Ovary (tissue), 3 donors: ENCODE results near the gene CCDC74A.
"Not testable (repeated sequence)": the region's sequence is repeated elsewhere in the genome, so short reads cannot be mapped to it uniquely, and the experiment has no call there.

Experiments
- EP300 ChIP-seq: sonication (generic); formaldehyde crosslinking; IDR thresholded peaks from one replicate; pipeline ENCODE4 v1.6.1; 2017; ENCODE audit warnings: antibody characterized with exemption
- POLR2A ChIP-seq: fragments of 450-650 bp; IDR thresholded peaks from one replicate; pipeline ENCODE4 v1.6.1; 2017; ENCODE audit warnings: antibody characterized with exemption, mild to moderate bottlenecking, moderate library complexity
- TF ChIP-seq, protein P1 (sequence below), 3 donors: fragments of 450-650 bp in 2 of 3; fragments of 200-600 bp in 1 of 3; IDR thresholded peaks; one replicate each; pipeline versions ENCODE4 v1.5.1 to v1.8.0; 2016 to 2022; ENCODE audit warnings: antibody characterized with exemption in 3 of 3, mild to moderate bottlenecking in 1 of 3
- donor health status: DM: no; HTN: no; CAD: no.

DNA sequence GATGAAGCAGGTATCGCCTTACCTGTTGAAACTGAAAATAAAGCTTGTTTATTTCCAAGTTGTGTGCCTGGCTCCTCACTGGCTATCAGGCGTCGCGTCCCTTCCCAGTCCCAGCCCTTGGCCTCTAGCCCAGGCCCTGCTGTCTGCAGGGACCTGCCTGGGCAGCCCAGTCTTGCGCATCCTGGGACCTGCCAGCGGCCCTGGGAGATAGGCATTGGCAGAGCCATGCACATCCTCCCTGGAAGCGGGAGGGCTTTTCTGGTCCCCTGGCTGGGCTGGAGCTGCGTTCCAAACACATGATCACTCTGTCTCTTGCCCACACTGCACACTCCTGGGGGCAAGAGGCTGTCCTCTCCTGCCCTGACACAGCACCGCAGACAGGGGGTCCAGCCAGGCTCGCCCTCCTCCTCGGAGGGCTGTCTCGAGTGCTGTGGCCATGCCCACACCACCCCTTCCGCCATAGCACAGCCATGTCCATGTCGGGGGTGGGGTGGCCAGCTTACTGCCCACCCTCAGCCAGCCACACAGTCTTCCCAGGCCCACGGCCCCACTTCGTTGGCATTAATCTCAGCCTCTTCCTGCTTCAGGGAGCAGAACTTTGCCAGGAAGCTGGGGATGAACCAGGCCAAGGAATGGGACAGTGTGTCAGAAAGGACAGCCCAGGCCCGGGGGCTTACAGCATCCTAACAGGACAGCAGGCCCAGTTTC, 6.1 kb downstream of the CCDC74A start:
- TF ChIP-seq, protein P1, sequence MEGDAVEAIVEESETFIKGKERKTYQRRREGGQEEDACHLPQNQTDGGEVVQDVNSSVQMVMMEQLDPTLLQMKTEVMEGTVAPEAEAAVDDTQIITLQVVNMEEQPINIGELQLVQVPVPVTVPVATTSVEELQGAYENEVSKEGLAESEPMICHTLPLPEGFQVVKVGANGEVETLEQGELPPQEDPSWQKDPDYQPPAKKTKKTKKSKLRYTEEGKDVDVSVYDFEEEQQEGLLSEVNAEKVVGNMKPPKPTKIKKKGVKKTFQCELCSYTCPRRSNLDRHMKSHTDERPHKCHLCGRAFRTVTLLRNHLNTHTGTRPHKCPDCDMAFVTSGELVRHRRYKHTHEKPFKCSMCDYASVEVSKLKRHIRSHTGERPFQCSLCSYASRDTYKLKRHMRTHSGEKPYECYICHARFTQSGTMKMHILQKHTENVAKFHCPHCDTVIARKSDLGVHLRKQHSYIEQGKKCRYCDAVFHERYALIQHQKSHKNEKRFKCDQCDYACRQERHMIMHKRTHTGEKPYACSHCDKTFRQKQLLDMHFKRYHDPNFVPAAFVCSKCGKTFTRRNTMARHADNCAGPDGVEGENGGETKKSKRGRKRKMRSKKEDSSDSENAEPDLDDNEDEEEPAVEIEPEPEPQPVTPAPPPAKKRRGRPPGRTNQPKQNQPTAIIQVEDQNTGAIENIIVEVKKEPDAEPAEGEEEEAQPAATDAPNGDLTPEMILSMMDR (IDR thresholded peaks at IDR 0.05), result not testable (repeated sequence)
- not testable (repeated sequence) for TF ChIP-seq POLR2A, EP300
